H1 (cell line): ENCODE data around the gene LDLRAD1. TPM values are rescaled to one million over a fixed set of nuclear protein-coding genes. Genes with fewer than 3 reads are reported as not detected.
A peak's percentile ranks its signal among the peaks of the same experiment; 100 is the strongest.

Experiments
- CTCF ChIA-PET: fragments of 300-600 bp; sonication (Branson Sonifier 250); formaldehyde crosslinking; loops from one replicate; lab custom pipeline; 2021; ENCODE audit not compliant: partially characterized antibody; lab: Charles Lee
- POLR2A ChIA-PET: fragments of 300-600 bp; sonication (Branson Sonifier 250); formaldehyde crosslinking; loops from one replicate; lab custom pipeline; 2021; ENCODE audit warnings: inconsistent platforms; ENCODE audit not compliant: partially characterized antibody; lab: Charles Lee
- DNase-seq, 2 experiments: peaks; one replicate each; pipeline versions ENCODE4 v3.0.0 to v3.0.0-alpha.2; 2010 to 2022; ENCODE audit warnings: low spot score in 2 of 2, low read depth in 1 of 2, mixed read lengths in 1 of 2
- FAIRE-seq: peaks from 2 replicates; lab custom pipeline; 2011; peaks lifted over from hg19 to GRCh38; lab: Jason Lieb, UNC
- H2AFZ ChIP-seq: 2 replicates; pipeline ENCODE4 v1.8.1; 2012; ENCODE audit warnings: low read length, inconsistent platforms
- H2AK5ac ChIP-seq: 2 replicates; pipeline ENCODE4 v1.6.1; 2013; ENCODE audit warnings: low read depth, low read length
- H2BK120ac ChIP-seq: replicated peaks from 2 replicates; pipeline ENCODE3; 2013; ENCODE audit warnings: low read depth, low read length, inconsistent platforms
- H2BK12ac ChIP-seq: 2 replicates; pipeline ENCODE4 v1.6.1; 2013; ENCODE audit warnings: low read depth, low read length
- H2BK15ac ChIP-seq: 2 replicates; pipeline ENCODE4 v1.6.1; 2013; ENCODE audit warnings: low read length
- H2BK20ac ChIP-seq: 2 replicates; pipeline ENCODE4 v1.6.1; 2013; ENCODE audit warnings: low read length
- H2BK5ac ChIP-seq: 2 replicates; pipeline ENCODE4 v1.6.1; 2013; ENCODE audit warnings: low read depth, low read length
- H3K14ac ChIP-seq: 2 replicates; pipeline ENCODE4 v1.6.1; 2013; ENCODE audit warnings: inconsistent platforms; ENCODE audit not compliant: insufficient read length
- H3K18ac ChIP-seq: 2 replicates; pipeline ENCODE4 v1.6.1; 2013; ENCODE audit warnings: low read length; ENCODE audit errors: extremely low read depth
- H3K23ac ChIP-seq: 2 replicates; pipeline ENCODE4 v1.6.1; 2013; ENCODE audit warnings: inconsistent platforms; ENCODE audit not compliant: insufficient read length
- H3K23me2 ChIP-seq: 2 replicates; pipeline ENCODE4 v1.6.1; 2013; ENCODE audit warnings: low read depth, low read length
- H3K27ac ChIP-seq: 2 replicates; pipeline ENCODE4 v1.6.1; 2011; ENCODE audit warnings: low read depth, low read length, inconsistent platforms
- H3K27me3 ChIP-seq, 4 experiments: replicated peaks in 1 of 4; 1 replicate in 1 of 4; 2 replicates in 3 of 4; pipeline versions ENCODE4 v1.6.1 to v1.8.1; 2011 to 2013; ENCODE audit warnings: low read length in 3 of 4, mild to moderate bottlenecking in 3 of 4, inconsistent platforms in 2 of 4, mixed read lengths in 2 of 4, moderate library complexity in 1 of 4; ENCODE audit not compliant: control insufficient read depth in 3 of 4, insufficient read depth in 3 of 4; ENCODE audit errors: extremely low read depth in 1 of 4
- H3K36me3 ChIP-seq, 4 experiments: 2 replicates each; pipeline versions ENCODE4 v1.6.1 to v1.8.1; 2011 to 2013; ENCODE audit warnings: mild to moderate bottlenecking in 4 of 4, low read length in 3 of 4, moderate library complexity in 2 of 4, control low read depth in 1 of 4, inconsistent platforms in 1 of 4; ENCODE audit not compliant: insufficient read depth in 4 of 4, control insufficient read depth in 2 of 4
- H3K4ac ChIP-seq: replicated peaks from 2 replicates; pipeline ENCODE3; 2013; ENCODE audit warnings: low read length, low read depth, mixed read lengths, inconsistent platforms; ENCODE audit not compliant: insufficient read length
- H3K4me1 ChIP-seq, 4 experiments: replicated peaks in 1 of 4; 1 replicate in 1 of 4; 2 replicates in 3 of 4; pipeline versions ENCODE4 v1.6.1 to v1.8.1; 2011 to 2013; ENCODE audit warnings: low read length in 3 of 4, inconsistent platforms in 2 of 4, mixed read lengths in 1 of 4; ENCODE audit not compliant: insufficient read depth in 4 of 4, control insufficient read depth in 3 of 4
- H3K4me2 ChIP-seq, 2 experiments: 2 replicates each; pipeline versions ENCODE4 v1.6.1 to v1.8.1; 2011 to 2013; ENCODE audit warnings: low read depth in 2 of 2, low read length in 2 of 2, control low read depth in 1 of 2, inconsistent platforms in 1 of 2, mild to moderate bottlenecking in 1 of 2; ENCODE audit not compliant: insufficient read depth in 1 of 2
- H3K4me3 ChIP-seq, 4 experiments: fragments of 200-600, 300-600 bp in 1 of 4; sonication (generic), shearing (Covaris generic), sonication (Bioruptor Twin) in 1 of 4; 2 replicates each; pipeline versions ENCODE4 v1.5.1 to v1.8.1; 2011 to 2016; ENCODE audit warnings: low read length in 4 of 4, low read depth in 3 of 4, control low read depth in 2 of 4, inconsistent platforms in 2 of 4, mild to moderate bottlenecking in 2 of 4, mixed read lengths in 1 of 4, moderate library complexity in 1 of 4; ENCODE audit not compliant: insufficient read depth in 2 of 4; ENCODE audit errors: extremely low read depth in 1 of 4
- H3K56ac ChIP-seq: replicated peaks from 2 replicates; pipeline ENCODE3; 2013; ENCODE audit warnings: low read depth, mild to moderate bottlenecking, mixed read lengths, low read length, inconsistent platforms; ENCODE audit not compliant: insufficient read length
- H3K79me1 ChIP-seq: 2 replicates; pipeline ENCODE4 v1.6.1; 2013; ENCODE audit warnings: low read depth, low read length, control low read depth
- H3K79me2 ChIP-seq, 2 experiments: 2 replicates each; pipeline versions ENCODE4 v1.6.1 to v1.8.1; 2012 to 2013; ENCODE audit warnings: low read length in 2 of 2, mild to moderate bottlenecking in 2 of 2, inconsistent platforms in 1 of 2; ENCODE audit not compliant: insufficient read depth in 2 of 2, control insufficient read depth in 1 of 2
- H3K9ac ChIP-seq, 4 experiments: replicated peaks in 1 of 4; 1 replicate in 1 of 4; 2 replicates in 3 of 4; pipeline versions ENCODE4 v1.6.1 to v1.8.1; 2011 to 2013; ENCODE audit warnings: low read depth in 3 of 4, low read length in 3 of 4, control low read depth in 2 of 4, mild to moderate bottlenecking in 2 of 4, moderate library complexity in 2 of 4, inconsistent platforms in 1 of 4; ENCODE audit errors: extremely low read depth in 1 of 4
- H3K9me3 ChIP-seq, 2 experiments: 2 replicates each; pipeline versions ENCODE4 v1.6.1 to v1.8.1; 2012 to 2013; ENCODE audit warnings: mild to moderate bottlenecking in 2 of 2, moderate library complexity in 2 of 2, control low read depth in 1 of 2, inconsistent platforms in 1 of 2, low read depth in 1 of 2, low read length in 1 of 2, mixed read lengths in 1 of 2; ENCODE audit not compliant: insufficient read depth in 2 of 2
- H4K20me1 ChIP-seq, 2 experiments: replicated peaks in 1 of 2; 2 replicates each; pipeline versions ENCODE3 to v1.8.1; 2011 to 2013; ENCODE audit warnings: inconsistent platforms in 2 of 2, low read length in 2 of 2, mild to moderate bottlenecking in 1 of 2; ENCODE audit not compliant: insufficient read depth in 2 of 2, control insufficient read depth in 1 of 2
- H4K5ac ChIP-seq: 2 replicates; pipeline ENCODE4 v1.6.1; 2013; ENCODE audit warnings: low read length, low read depth, mixed read lengths, inconsistent platforms; ENCODE audit not compliant: insufficient read length
- H4K8ac ChIP-seq: 2 replicates; pipeline ENCODE4 v1.8.0; 2013; ENCODE audit warnings: mild to moderate bottlenecking, moderate library complexity, low read length, inconsistent platforms; ENCODE audit not compliant: insufficient read depth; ENCODE audit errors: extremely low read depth
- H4K91ac ChIP-seq: replicated peaks from 2 replicates; pipeline ENCODE3; 2013; ENCODE audit warnings: low read length, mixed read lengths, inconsistent platforms; ENCODE audit not compliant: insufficient read length
- E2F6 ChIP-seq: IDR thresholded peaks from 2 replicates; pipeline ENCODE4 v1.6.1; 2012; ENCODE audit warnings: inconsistent platforms
- NANOG ChIP-seq: IDR thresholded peaks from 2 replicates; pipeline ENCODE4 v1.6.1; 2011; ENCODE audit warnings: low read length, low read depth, mild to moderate bottlenecking, inconsistent platforms; ENCODE audit not compliant: insufficient read depth, poor library complexity, severe bottlenecking
- RAD21 ChIP-seq, 2 experiments: IDR thresholded peaks in 1 of 2; conservative IDR thresholded peaks in 1 of 2; 2 replicates each; pipeline ENCODE4 v1.6.1; 2011; ENCODE audit warnings: low read depth in 2 of 2, low read length in 2 of 2, improper control_type of control experiment in 1 of 2, inconsistent platforms in 1 of 2, mild to moderate bottlenecking in 1 of 2, moderate library complexity in 1 of 2
- RXRA ChIP-seq: IDR thresholded peaks from 2 replicates; pipeline ENCODE4 v1.6.1; 2011; ENCODE audit warnings: low read depth, mild to moderate bottlenecking, low read length, moderate library complexity; ENCODE audit not compliant: insufficient read depth
- TCF12 ChIP-seq: IDR thresholded peaks from 2 replicates; pipeline ENCODE4 v1.6.1; 2011; ENCODE audit warnings: low read depth, mild to moderate bottlenecking, low read length
- ZNF274 ChIP-seq: IDR thresholded peaks from 2 replicates; pipeline ENCODE4 v1.7.0; 2012; ENCODE audit warnings: low read length, borderline replicate concordance; ENCODE audit errors: extremely low read depth
- WGBS, 2 experiments: shearing (Covaris generic) in 1 of 2; methylation state at CpG; one replicate each; pipeline versions ENCODE4 v1.1.6 to v1.1.7; 2013 to 2015; ENCODE audit warnings: low lambda C conversion rate in 2 of 2, mixed read lengths in 2 of 2, inconsistent platforms in 1 of 2, low coverage in 1 of 2, missing lambda C conversion rate in 1 of 2; ENCODE audit not compliant: insufficient replicate concordance in 2 of 2, insufficient coverage in 1 of 2, insufficient read length in 1 of 2; ENCODE audit errors: extremely low coverage in 1 of 2, missing lambda C conversion rate in 1 of 2; 5-methylcytosine and 5-hydroxymethylcytosine counted together
- polyA plus RNA-seq, 7 experiments: library from polyadenylated mRNA; depleted of rRNA in 3 of 7; stranded (reverse) in 5 of 7; unstranded in 2 of 7; fragments of >200 nt in 5 of 7; fragments of 200-250 nt in 2 of 7; gene quantifications; 1 replicate in 5 of 7; 2 replicates in 1 of 7; 4 replicates in 1 of 7; pipeline versions ENCODE4 v1.2.1 to v1.2.3, GENCODE V29; 2011 to 2013; ENCODE audit warnings: missing spikeins in 2 of 7, mixed read lengths in 2 of 7
- total RNA-seq: library from RNA; stranded (reverse); fragmentation: NEBNext Ultra II Directional; extraction: Animal tissue kit (Norgen Biotek cat#: 25700); gene quantifications from 2 replicates; pipeline ENCODE4 v1.2.1, GENCODE V29; 2021
- TF ChIP-seq, protein P1 (sequence below), 3 experiments: IDR thresholded peaks; 1 replicate in 2 of 3; 2 replicates in 1 of 3; pipeline versions ENCODE4 v1.5.1 to v1.6.1; 2011; ENCODE audit warnings: low read length in 3 of 3, mild to moderate bottlenecking in 3 of 3, inconsistent platforms in 2 of 3, low read depth in 1 of 3, moderate library complexity in 1 of 3; ENCODE audit not compliant: insufficient read depth in 1 of 3; ENCODE audit errors: control extremely low read depth in 1 of 3

LDLRAD1 gene
- total and polyA plus RNA-seq, 2 of the 8 experiments (the other 6 are each of a cell fraction or from before 2014, with no cell fraction given) = not detected

- Histone ChIP-seq H3K27ac (no peak overlapping the region), H3K18ac (no peak overlapping the region), H3K36me3 (no peaks in the 10 kb centered on the region), H3K9ac (no peak overlapping the region)
- DNase-seq = no peak
- FAIRE-seq = no peak
- TF ChIP-seq RXRA = no peak
- peak; percentile 15 to 37; a peak in 3 of 4 replicates for TF ChIP-seq RAD21 (IDR thresholded peaks at IDR 0.05 in 1 of 2, conservative IDR thresholded peaks at IDR 0.05 in 1 of 2; ENCODE audit: low read depth in 2 of 2, low read length in 2 of 2)
- no peak for TF ChIP-seq NANOG
- no peak for TF ChIP-seq ZNF274
- TF ChIP-seq, protein P1, sequence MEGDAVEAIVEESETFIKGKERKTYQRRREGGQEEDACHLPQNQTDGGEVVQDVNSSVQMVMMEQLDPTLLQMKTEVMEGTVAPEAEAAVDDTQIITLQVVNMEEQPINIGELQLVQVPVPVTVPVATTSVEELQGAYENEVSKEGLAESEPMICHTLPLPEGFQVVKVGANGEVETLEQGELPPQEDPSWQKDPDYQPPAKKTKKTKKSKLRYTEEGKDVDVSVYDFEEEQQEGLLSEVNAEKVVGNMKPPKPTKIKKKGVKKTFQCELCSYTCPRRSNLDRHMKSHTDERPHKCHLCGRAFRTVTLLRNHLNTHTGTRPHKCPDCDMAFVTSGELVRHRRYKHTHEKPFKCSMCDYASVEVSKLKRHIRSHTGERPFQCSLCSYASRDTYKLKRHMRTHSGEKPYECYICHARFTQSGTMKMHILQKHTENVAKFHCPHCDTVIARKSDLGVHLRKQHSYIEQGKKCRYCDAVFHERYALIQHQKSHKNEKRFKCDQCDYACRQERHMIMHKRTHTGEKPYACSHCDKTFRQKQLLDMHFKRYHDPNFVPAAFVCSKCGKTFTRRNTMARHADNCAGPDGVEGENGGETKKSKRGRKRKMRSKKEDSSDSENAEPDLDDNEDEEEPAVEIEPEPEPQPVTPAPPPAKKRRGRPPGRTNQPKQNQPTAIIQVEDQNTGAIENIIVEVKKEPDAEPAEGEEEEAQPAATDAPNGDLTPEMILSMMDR (IDR thresholded peaks at IDR 0.05; ENCODE audit: control extremely low read depth in 1 of 3, insufficient read depth in 1 of 3, low read depth in 1 of 3, low read length in 3 of 3) = peak in 2 of 3 experiments; percentile 32 to 43; a peak in 3 of 4 replicates
- no peak for TF ChIP-seq TCF12
- TF ChIP-seq E2F6 = no peak
- TF ChIP-seq, all 59 proteins: peak for 2
- no peak overlapping the region for H3K4me3 ChIP-seq
- ChIA-PET CTCF (interaction anchor here (0.6 to 2.8 kb wide), 12 partner anchors 9 to 138 kb away, joined by 3 to 18 read pairs (median 4); no protein-coding TSS in a partner anchor), POLR2A (interaction anchor here (0.8 kb wide), 1 partner anchor 34 kb away, joined by 3 read pairs; the partner anchor contains the start of gene LRRC42)
- H3K4ac ChIP-seq = no peak overlapping the region
- no peak overlapping the region for H2BK120ac ChIP-seq
- no peak overlapping the region for H2AK5ac ChIP-seq
- H3K4me1 ChIP-seq = peaks cover 0 to 5% (median 0%) of the 10 kb centered on the region in 4 experiments; a peak in 2 of 7 replicates
- no peak overlapping the region for H2BK12ac ChIP-seq
- no peaks in the 10 kb centered on the region for H3K79me1 ChIP-seq
- H2BK5ac ChIP-seq = no peak overlapping the region
- peak overlapping the region; percentile 53; the same call in 1 of the 2 replicates for H4K8ac ChIP-seq
- no peak overlapping the region for H2BK20ac ChIP-seq
- no peak overlapping the region for H2BK15ac ChIP-seq
- no peaks in the 10 kb centered on the region for H3K79me2 ChIP-seq
- no peak overlapping the region for H3K4me2 ChIP-seq
- no peaks in the 10 kb centered on the region for H4K20me1 ChIP-seq
- no peak overlapping the region for H4K91ac ChIP-seq
- no peaks in the 10 kb centered on the region for H3K9me3 ChIP-seq
- H4K5ac ChIP-seq = no peak overlapping the region
- 91% methylated on average over 13 of the region's 13 CpGs; no CpG with 5 or more reads in 1 of the 2 experiments for WGBS, 2 experiments
- H3K27me3 ChIP-seq = peaks cover 0 to 2% (median 0%) of the 10 kb centered on the region in 4 experiments; a peak in 1 of 7 replicates
- H3K23ac ChIP-seq = no peak overlapping the region
- H3K56ac ChIP-seq = no peak overlapping the region
- no peak overlapping the region for H3K14ac ChIP-seq
- peak overlapping the region; percentile 78; the same call in 1 of the 2 replicates for H2AFZ ChIP-seq
- peaks cover 2% of the 10 kb centered on the region; the same call in 1 of the 2 replicates for H3K23me2 ChIP-seq
Observed at GRCh38 chr1:53979712-53980450, 38.1 kb downstream of the LDLRAD1 start.
